WTC11 (cell line): ENCODE measurements around the gene UCKL1. TPM values are rescaled to one million over a fixed set of nuclear protein-coding genes. Genes with fewer than 3 reads are reported as not detected.
"Not testable (repeated sequence)": the region's sequence is repeated elsewhere in the genome, so short reads cannot be mapped to it uniquely, and the experiment has no call there.

Experiments used
- ATAC-seq: fragments of 200-7000 bp; cut with Tn5 transposase; 2 replicates; pipeline ENCODE4 v1.10.0; 2021; ENCODE audit warnings: mild to moderate bottlenecking, moderate library complexity
- CTCF ChIA-PET: fragments of 300-600 bp; sonication (Branson Sonifier 250); formaldehyde crosslinking; loops from one replicate; lab custom pipeline; 2021; ENCODE audit warnings: antibody characterized with exemption; lab: Charles Lee
- POLR2A ChIA-PET: fragments of 350-600 bp; sonication (Branson Sonifier 250); formaldehyde crosslinking; loops from one replicate; lab custom pipeline; 2021; ENCODE audit warnings: antibody characterized with exemption; lab: Charles Lee
- DNase-seq: peaks from one replicate; pipeline ENCODE4 v3.0.0; 2021; ENCODE audit warnings: low spot score
- H3K27ac Mint-ChIP-seq: 2 replicates; pipeline ENCODE4 v1.8.0; 2021; ENCODE audit warnings: mixed read lengths
- H3K27me3 Mint-ChIP-seq: 2 replicates; pipeline ENCODE4 v1.8.0; 2021; ENCODE audit warnings: low read depth, mild to moderate bottlenecking, moderate library complexity, mixed read lengths
- H3K36me3 Mint-ChIP-seq: 2 replicates; pipeline ENCODE4 v1.8.0; 2021; ENCODE audit warnings: mixed read lengths
- H3K4me1 Mint-ChIP-seq: 2 replicates; pipeline ENCODE4 v1.8.0; 2022; ENCODE audit warnings: mixed read lengths
- H3K4me3 Mint-ChIP-seq: 2 replicates; pipeline ENCODE4 v1.8.0; 2021; ENCODE audit warnings: mild to moderate bottlenecking, moderate library complexity, mixed read lengths
- H3K9me3 Mint-ChIP-seq: 2 replicates; pipeline ENCODE4 v1.8.0; 2021; ENCODE audit warnings: mixed read lengths
- ATF6 ChIP-seq: sonication (generic); formaldehyde crosslinking; IDR thresholded peaks from 2 replicates; pipeline ENCODE4 v1.8.1; 2023; ENCODE audit warnings: mild to moderate bottlenecking, missing genetic modification reagents
- E2F1 ChIP-seq: sonication (generic); formaldehyde crosslinking; IDR thresholded peaks from 2 replicates; pipeline ENCODE4 v1.8.0; 2022; ENCODE audit warnings: mild to moderate bottlenecking, missing genetic modification reagents
- ELF4 ChIP-seq: sonication (generic); formaldehyde crosslinking; IDR thresholded peaks from 2 replicates; pipeline ENCODE4 v1.8.1; 2022; ENCODE audit warnings: low read depth, mild to moderate bottlenecking, moderate library complexity, missing genetic modification reagents
- ESRRA ChIP-seq: sonication (generic); formaldehyde crosslinking; IDR thresholded peaks from 2 replicates; pipeline ENCODE4 v1.8.1; 2022; ENCODE audit warnings: mild to moderate bottlenecking, missing genetic modification reagents, borderline replicate concordance
- ETV6 ChIP-seq: sonication (generic); formaldehyde crosslinking; IDR thresholded peaks from 2 replicates; pipeline ENCODE4 v1.8.1; 2022; ENCODE audit warnings: mild to moderate bottlenecking, missing genetic modification reagents
- HMGXB4 ChIP-seq: sonication (generic); formaldehyde crosslinking; IDR thresholded peaks from 2 replicates; pipeline ENCODE4 v1.8.1; 2023; ENCODE audit warnings: mild to moderate bottlenecking, moderate library complexity, missing genetic modification reagents
- MXD4 ChIP-seq: fragments of 250-450 bp; sonication (Bioruptor Pico); IDR thresholded peaks from 2 replicates; pipeline ENCODE4 v1.8.0; 2021; ENCODE audit warnings: mild to moderate bottlenecking, moderate library complexity, borderline replicate concordance
- MYBL2 ChIP-seq: sonication (generic); formaldehyde crosslinking; IDR thresholded peaks from 2 replicates; pipeline ENCODE4 v1.8.1; 2023; ENCODE audit warnings: mild to moderate bottlenecking, moderate library complexity, missing genetic modification reagents
- SP1 ChIP-seq: sonication (generic); formaldehyde crosslinking; conservative IDR thresholded peaks from 2 replicates; pipeline ENCODE4 v1.8.1; 2022; ENCODE audit warnings: missing genetic modification reagents
- TEAD1 ChIP-seq: sonication (generic); formaldehyde crosslinking; IDR thresholded peaks from 2 replicates; pipeline ENCODE4 v1.8.0; 2022; ENCODE audit warnings: mild to moderate bottlenecking, missing genetic modification reagents
- ZNF138 ChIP-seq: sonication (generic); formaldehyde crosslinking; conservative IDR thresholded peaks from 2 replicates; pipeline ENCODE4 v1.8.1; 2022; ENCODE audit warnings: mild to moderate bottlenecking, moderate library complexity, missing genetic modification reagents
- ZNF396 ChIP-seq: fragments of 250-450 bp; sonication (Bioruptor Pico); IDR thresholded peaks from 2 replicates; pipeline ENCODE4 v1.8.0; 2021; ENCODE audit warnings: mild to moderate bottlenecking, moderate library complexity, borderline replicate concordance
- ZNF416 ChIP-seq: fragments of 250-450 bp; sonication (Bioruptor Pico); IDR thresholded peaks from 2 replicates; pipeline ENCODE4 v1.9.0; 2021; ENCODE audit warnings: mild to moderate bottlenecking, inconsistent platforms
- ZSCAN18 ChIP-seq: fragments of 250-450 bp; sonication (Bioruptor Pico); IDR thresholded peaks from 2 replicates; pipeline ENCODE4 v2.1.2; 2022; ENCODE audit warnings: mild to moderate bottlenecking, moderate library complexity
- total RNA-seq: library from RNA; stranded (reverse); gene quantifications from 3 replicates; pipeline ENCODE4 v1.2.3, GENCODE V29; 2021
- TF ChIP-seq, protein P1 (sequence below): sonication (generic); formaldehyde crosslinking; IDR thresholded peaks from 2 replicates; pipeline ENCODE4 v1.8.0; 2022; ENCODE audit warnings: mild to moderate bottlenecking, missing genetic modification reagents
- TF ChIP-seq, protein P2 (sequence below): sonication (generic); formaldehyde crosslinking; IDR thresholded peaks from 2 replicates; pipeline ENCODE4 v1.8.0; 2023; ENCODE audit warnings: missing genetic modification reagents
- TF ChIP-seq, protein P3 (sequence below): sonication (generic); formaldehyde crosslinking; IDR thresholded peaks from 2 replicates; pipeline ENCODE4 v1.8.0; 2023; ENCODE audit warnings: missing genetic modification reagents, mild to moderate bottlenecking, borderline replicate concordance

The UCKL1 gene
- total RNA-seq, 1 experiment from 2014 or later, result 51.2 TPM

- TF ChIP-seq E2F1 (CRISPR knock-in tag) (no peak), MXD4 (CRISPR knock-in tag) (no peak), ETV6 (CRISPR knock-in tag) (no peak), ESRRA (CRISPR knock-in tag) (no peak)
- TF ChIP-seq, protein P1, sequence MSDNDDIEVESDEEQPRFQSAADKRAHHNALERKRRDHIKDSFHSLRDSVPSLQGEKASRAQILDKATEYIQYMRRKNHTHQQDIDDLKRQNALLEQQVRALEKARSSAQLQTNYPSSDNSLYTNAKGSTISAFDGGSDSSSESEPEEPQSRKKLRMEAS (CRISPR knock-in tag), result no peak
- TF ChIP-seq, protein P2, sequence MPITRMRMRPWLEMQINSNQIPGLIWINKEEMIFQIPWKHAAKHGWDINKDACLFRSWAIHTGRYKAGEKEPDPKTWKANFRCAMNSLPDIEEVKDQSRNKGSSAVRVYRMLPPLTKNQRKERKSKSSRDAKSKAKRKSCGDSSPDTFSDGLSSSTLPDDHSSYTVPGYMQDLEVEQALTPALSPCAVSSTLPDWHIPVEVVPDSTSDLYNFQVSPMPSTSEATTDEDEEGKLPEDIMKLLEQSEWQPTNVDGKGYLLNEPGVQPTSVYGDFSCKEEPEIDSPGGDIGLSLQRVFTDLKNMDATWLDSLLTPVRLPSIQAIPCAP (CRISPR knock-in tag), result no peak
Measured at GRCh38 chr20:63931735-63932134, 24.5 kb downstream of the UCKL1 start (continued).

DNA sequence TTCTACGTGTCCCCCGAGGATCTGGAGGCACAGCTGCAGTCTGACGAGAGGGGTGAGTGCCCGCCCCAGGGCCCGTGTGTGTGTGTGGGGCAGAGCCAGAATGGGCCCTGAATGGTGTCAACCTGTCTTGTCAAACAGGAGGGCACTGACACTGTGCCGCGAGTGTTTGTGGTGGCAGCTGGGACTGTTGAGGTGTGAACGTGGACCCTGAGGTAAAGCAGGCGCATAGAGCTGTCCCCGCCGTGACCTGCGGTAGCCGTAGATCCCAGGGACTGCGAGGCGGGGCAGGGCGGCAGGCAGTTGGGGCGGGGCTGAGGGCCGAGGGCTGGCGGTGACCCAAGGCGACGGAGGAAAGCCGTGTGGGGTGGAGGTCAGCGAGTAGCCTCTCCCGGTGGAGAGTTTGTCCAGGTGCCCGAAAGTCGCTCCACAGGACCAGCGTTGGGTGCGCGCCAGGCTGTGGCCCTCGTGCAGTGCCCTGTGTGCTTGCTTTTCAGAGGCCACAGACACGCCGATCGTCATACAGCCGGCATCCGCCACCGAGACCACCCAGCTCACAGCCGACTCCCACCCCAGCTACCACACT lies 25.2 kb downstream of the UCKL1 start:
- ATAC-seq (no peak), DNase-seq (no peak)
- Mint-ChIP-seq H3K9me3 (no peaks in the 10 kb centered on the region), H3K4me1 (no peaks in the 10 kb centered on the region), H3K27me3 (no peaks in the 10 kb centered on the region), H3K36me3 (peaks cover 42% of the 10 kb centered on the region), H3K4me3 (no peak overlapping the region), H3K27ac (no peak overlapping the region; the same call in 1 of the 2 replicates)
- POLR2A ChIA-PET, result no interaction called here
- CTCF ChIA-PET, result no interaction called here
- TF ChIP-seq, protein P3, sequence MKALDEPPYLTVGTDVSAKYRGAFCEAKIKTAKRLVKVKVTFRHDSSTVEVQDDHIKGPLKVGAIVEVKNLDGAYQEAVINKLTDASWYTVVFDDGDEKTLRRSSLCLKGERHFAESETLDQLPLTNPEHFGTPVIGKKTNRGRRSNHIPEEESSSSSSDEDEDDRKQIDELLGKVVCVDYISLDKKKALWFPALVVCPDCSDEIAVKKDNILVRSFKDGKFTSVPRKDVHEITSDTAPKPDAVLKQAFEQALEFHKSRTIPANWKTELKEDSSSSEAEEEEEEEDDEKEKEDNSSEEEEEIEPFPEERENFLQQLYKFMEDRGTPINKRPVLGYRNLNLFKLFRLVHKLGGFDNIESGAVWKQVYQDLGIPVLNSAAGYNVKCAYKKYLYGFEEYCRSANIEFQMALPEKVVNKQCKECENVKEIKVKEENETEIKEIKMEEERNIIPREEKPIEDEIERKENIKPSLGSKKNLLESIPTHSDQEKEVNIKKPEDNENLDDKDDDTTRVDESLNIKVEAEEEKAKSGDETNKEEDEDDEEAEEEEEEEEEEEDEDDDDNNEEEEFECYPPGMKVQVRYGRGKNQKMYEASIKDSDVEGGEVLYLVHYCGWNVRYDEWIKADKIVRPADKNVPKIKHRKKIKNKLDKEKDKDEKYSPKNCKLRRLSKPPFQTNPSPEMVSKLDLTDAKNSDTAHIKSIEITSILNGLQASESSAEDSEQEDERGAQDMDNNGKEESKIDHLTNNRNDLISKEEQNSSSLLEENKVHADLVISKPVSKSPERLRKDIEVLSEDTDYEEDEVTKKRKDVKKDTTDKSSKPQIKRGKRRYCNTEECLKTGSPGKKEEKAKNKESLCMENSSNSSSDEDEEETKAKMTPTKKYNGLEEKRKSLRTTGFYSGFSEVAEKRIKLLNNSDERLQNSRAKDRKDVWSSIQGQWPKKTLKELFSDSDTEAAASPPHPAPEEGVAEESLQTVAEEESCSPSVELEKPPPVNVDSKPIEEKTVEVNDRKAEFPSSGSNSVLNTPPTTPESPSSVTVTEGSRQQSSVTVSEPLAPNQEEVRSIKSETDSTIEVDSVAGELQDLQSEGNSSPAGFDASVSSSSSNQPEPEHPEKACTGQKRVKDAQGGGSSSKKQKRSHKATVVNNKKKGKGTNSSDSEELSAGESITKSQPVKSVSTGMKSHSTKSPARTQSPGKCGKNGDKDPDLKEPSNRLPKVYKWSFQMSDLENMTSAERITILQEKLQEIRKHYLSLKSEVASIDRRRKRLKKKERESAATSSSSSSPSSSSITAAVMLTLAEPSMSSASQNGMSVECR, result no peak
- TF ChIP-seq MXD4 (CRISPR knock-in tag), result no peak
- no peak for TF ChIP-seq ESRRA (CRISPR knock-in tag)
- TF ChIP-seq SP1, result no peak
- TF ChIP-seq ZNF138 (CRISPR knock-in tag), result no peak
- no peak for TF ChIP-seq ZNF396
- no peak for TF ChIP-seq HMGXB4 (CRISPR knock-in tag)
- TF ChIP-seq ATF6 (CRISPR knock-in tag), result no peak
- no peak for TF ChIP-seq TEAD1 (CRISPR knock-in tag)
- TF ChIP-seq ZNF416 (CRISPR knock-in tag), result no peak
- TF ChIP-seq MYBL2 (CRISPR knock-in tag), result no peak
- TF ChIP-seq ZSCAN18, result no peak
- no peak for TF ChIP-seq ELF4 (CRISPR knock-in tag)

DNA sequence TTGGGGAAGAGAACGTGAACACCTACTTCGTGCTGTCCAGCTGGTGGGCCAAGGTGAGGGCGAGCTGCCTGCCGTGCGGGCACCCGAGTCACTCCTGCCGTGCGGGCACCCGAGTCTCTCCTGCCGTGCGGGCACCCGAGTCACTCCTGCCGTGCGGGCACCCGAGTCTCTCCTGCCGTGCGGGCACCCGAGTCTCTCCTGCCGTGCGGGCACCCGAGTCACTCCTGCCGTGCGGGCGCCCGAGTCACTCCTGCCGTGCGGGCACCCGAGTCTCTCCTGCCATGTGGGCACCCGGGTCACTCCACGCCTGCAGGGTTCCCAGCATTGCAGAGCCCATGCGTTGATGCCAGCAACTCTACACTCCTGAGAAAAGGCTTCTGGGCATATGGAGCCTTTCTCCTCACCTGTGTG lies 26.7 kb downstream of the UCKL1 start:
- ChIA-PET CTCF (interaction anchor here (0.6 to 1.5 kb wide), 2 partner anchors 50 to 178 kb away, joined by 3 to 5 read pairs; partner anchors contain the start of gene SAMD10), POLR2A (interaction anchor here (0.7 kb wide), 1 partner anchor 11 kb away, joined by 3 read pairs; no protein-coding TSS in a partner anchor)
- not testable (repeated sequence) for H3K27ac Mint-ChIP-seq, H3K9me3 Mint-ChIP-seq, H3K27me3 Mint-ChIP-seq, DNase-seq, H3K4me3 Mint-ChIP-seq, ATAC-seq, H3K4me1 Mint-ChIP-seq
- H3K36me3 Mint-ChIP-seq, result peaks cover 42% of the 10 kb centered on the region
